ENCODE results near the gene BPGM.

- TF ChIP-seq CTCF (IDR thresholded peaks at IDR 0.05; ENCODE audit: insufficient read depth, low read length, poor library complexity, severe bottlenecking) (no peak), EZH2phosphoT487 (conservative IDR thresholded peaks at IDR 0.05; ENCODE audit: low read length) (no peak)
Observed at GRCh38 chr7:134657526-134657925, 10.9 kb downstream of the BPGM start.
